Measurements from ENCODE around the gene PTPN18.

DNA sequence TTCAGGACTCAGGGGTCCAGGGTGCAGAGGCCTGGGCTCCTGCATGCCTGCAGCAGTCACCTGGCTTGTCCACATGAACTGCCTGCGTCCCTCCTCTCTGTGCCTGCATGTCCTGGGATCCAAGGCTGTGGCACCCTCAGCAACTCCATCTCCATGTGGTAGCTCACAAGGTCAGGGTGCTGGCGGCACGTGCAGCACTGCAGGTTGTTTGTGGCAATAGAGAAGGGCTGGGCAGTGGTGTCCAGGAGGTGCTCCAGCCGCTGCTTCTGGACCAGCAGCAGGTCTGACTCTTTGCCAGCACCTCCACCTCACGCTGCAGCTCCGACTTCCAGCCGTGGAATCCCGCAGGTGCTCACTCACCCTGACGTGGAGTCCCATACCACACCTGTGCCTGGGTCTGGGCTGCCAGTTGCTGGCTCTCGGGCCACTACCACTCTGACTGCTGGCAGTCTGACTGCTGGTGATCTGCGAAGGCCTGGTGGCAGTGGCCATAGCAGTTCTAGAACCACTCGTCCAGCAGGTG, 42.0 kb upstream of the PTPN18 start:
- TF ChIP-seq EZH2 (IDR thresholded peaks at IDR 0.05; ENCODE audit: borderline replicate concordance, low read depth, low read length, severe bottlenecking) = no peak
- TF ChIP-seq CTCF (IDR thresholded peaks at IDR 0.05; ENCODE audit: borderline replicate concordance, extremely low read depth, low read length, poor library complexity, severe bottlenecking) = no peak

Data from DND-41 (cell line).